NCI-H446 treated with DMSO at 0.1 percent for 48 hours (cell line): ENCODE measurements around the gene PPP4C.

Experiments
- DNase-seq: peaks from one replicate; lab custom pipeline; 2025; lab: John Stamatoyannopoulos, UW

Gene PPP4C

DNA sequence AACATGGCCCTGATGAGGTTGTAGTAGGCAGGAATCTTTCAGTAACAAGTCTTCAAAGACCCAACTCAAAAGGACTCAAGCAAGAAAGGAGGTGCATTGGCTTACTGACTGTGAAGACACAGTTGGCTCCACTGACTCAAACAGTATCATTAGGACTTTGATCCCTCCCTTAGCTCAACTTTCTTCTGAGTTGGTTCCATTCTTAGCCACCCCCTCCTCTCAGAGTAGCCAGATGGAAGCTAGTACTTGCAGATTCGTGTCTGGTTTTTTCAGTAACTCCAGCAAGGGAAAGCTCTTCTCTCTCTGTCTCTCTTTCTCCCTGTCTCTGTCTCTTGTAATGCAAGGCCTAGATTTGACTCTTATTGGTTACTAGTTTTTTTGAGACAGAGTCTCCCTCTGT, 52.2 kb downstream of the PPP4C start:
- no peak for DNase-seq

DNA sequence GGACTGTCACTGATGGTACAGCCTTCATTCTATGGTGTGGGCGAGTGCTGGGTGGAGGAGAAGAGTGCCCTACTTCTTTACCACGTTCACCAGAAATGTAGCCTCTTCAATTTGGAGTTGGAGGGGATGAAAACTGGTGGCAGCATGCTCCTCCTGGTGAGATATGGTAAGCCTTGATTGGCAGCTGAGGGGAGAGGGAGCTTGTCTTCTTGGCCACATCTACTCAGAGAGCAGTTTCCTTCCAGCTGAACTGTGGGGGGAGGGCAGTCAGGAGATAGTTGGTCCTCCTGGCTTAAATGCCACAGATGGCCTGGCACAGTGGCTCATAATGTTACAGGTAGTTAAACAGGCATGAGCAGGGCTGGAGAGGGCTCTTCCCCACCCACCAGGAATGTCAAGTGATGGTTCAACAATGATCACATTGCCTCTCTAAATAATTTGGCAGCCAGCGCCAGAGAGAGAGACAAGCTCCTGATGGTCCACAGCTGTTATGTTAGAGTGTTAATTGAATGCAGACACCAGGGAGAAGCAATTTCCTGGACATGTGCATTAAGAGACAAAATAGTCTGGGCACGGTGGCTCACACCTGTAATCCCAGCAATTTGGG, 56.2 kb downstream of the PPP4C start:
- DNase-seq, result peak; percentile 46

DNA sequence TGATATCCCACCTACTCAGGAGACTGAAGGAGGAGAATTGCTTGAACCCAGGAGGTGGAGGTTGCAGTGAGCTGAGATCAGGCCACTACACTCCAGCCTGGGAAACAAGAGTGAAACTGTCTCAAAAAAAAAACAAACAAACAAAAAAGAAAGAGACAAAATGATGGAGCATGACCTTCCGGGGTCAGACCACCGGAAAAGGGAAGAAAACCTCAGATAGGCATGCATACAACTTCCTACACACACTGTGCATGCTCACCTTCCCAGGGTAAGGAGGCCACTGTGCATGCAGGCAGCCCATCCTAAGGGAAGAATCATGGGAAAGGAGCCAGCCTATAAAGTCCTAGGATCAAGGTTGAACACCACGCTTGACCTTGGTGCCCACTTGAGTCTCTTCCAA, 56.8 kb downstream of the PPP4C start:
- no peak for DNase-seq
